ENCODE measurements around the gene SPEF2. TPM values are rescaled to one million over a fixed set of nuclear protein-coding genes. Genes with fewer than 3 reads are reported as not detected.

Gene SPEF2
- total and polyA plus RNA-seq, 2 donors (not counting 1 experiment from before 2014, with no cell fraction given), result 0.31 to 0.59 TPM

- no peak overlapping the region for H3K4me3 Mint-ChIP-seq
- no peak overlapping the region for H2AFZ ChIP-seq (ENCODE audit: insufficient read depth, low read depth, low read length, poor library complexity, severe bottlenecking)
- ATAC-seq (ENCODE audit: low read depth) (no peak), DNase-seq (no peak)
- no peaks in the 10 kb centered on the region for H3K4me1 Mint-ChIP-seq
- no peak overlapping the region for H3K9ac ChIP-seq (ENCODE audit: low read length)
- intact Hi-C loops (cut with micrococcal nuclease), result no loop called here
- ChIA-PET POLR2A (no interaction called here), CTCF (no interaction called here)
- no peak overlapping the region for H3K27ac ChIP-seq (ENCODE audit: low read length in 2 of 2)
- H4K20me1 ChIP-seq (ENCODE audit: control insufficient read depth, insufficient read depth, low read length, poor library complexity, severe bottlenecking), result no peaks in the 10 kb centered on the region
- no peaks in the 10 kb centered on the region for H3K79me2 ChIP-seq (ENCODE audit: control insufficient read depth, insufficient read depth, low read length)
- 96% methylated on average over 3 of the region's 6 CpGs for WGBS (ENCODE audit: insufficient coverage)
- no peaks in the 10 kb centered on the region for H3K36me3 ChIP-seq (replicated peaks in 1 of 2; ENCODE audit: control extremely low read depth in 1 of 2, control insufficient read depth in 1 of 2, extremely low read depth in 1 of 2, insufficient read depth in 2 of 2, low read length in 1 of 2)
- no peaks in the 10 kb centered on the region for H3K27me3 ChIP-seq (replicated peaks in 1 of 4; ENCODE audit: control extremely low read depth in 1 of 4, control insufficient read depth in 3 of 4, insufficient read depth in 4 of 4, low read length in 3 of 4)
- no peaks in the 10 kb centered on the region for H3K27me3 Mint-ChIP-seq
- no peaks in the 10 kb centered on the region for H3K4me1 ChIP-seq (ENCODE audit: control insufficient read depth in 2 of 2, insufficient read depth in 2 of 2, low read length in 2 of 2)
- TF ChIP-seq EZH2 (IDR thresholded peaks at IDR 0.05; ENCODE audit: borderline replicate concordance, insufficient read depth, low read depth, low read length, poor library complexity, severe bottlenecking) (no peak), CTCF (IDR thresholded peaks at IDR 0.05) (no peak)
- H3K4me3 ChIP-seq (ENCODE audit: control extremely low read depth in 1 of 5, extremely low read depth in 1 of 5, insufficient read depth in 1 of 5, low read depth in 2 of 5, low read length in 4 of 5), result no peak overlapping the region
- no peak overlapping the region for H3K4me2 ChIP-seq (replicated peaks; ENCODE audit: low read depth, low read length, poor library complexity, severe bottlenecking)
- H3K9me3 ChIP-seq (ENCODE audit: control extremely low read depth in 1 of 3, control insufficient read depth in 2 of 3, insufficient read depth in 1 of 3, low read length in 2 of 3), result no peaks in the 10 kb centered on the region
- no peak overlapping the region for H3K27ac Mint-ChIP-seq
- no peaks in the 10 kb centered on the region for H3K9me3 Mint-ChIP-seq (ENCODE audit: insufficient read depth)
Observed at GRCh38 chr5:35771300-35771699, 153.6 kb downstream of the SPEF2 start.

GRCh38 chr5:35771839-35772238 lies 154.2 kb downstream of the SPEF2 start:
- ChIA-PET POLR2A (no interaction called here), CTCF (no interaction called here)
- DNase-seq (no peak), ATAC-seq (ENCODE audit: low read depth) (no peak)
- intact Hi-C loops (cut with micrococcal nuclease), result no loop called here
- Histone ChIP-seq H3K4me2 (replicated peaks; ENCODE audit: low read depth, low read length, poor library complexity, severe bottlenecking) (no peak overlapping the region), H3K27me3 (replicated peaks in 1 of 4; ENCODE audit: control extremely low read depth in 1 of 4, control insufficient read depth in 3 of 4, insufficient read depth in 4 of 4, low read length in 3 of 4) (no peaks in the 10 kb centered on the region), H4K20me1 (ENCODE audit: control insufficient read depth, insufficient read depth, low read length, poor library complexity, severe bottlenecking) (no peaks in the 10 kb centered on the region), H3K36me3 (replicated peaks in 1 of 2; ENCODE audit: control extremely low read depth in 1 of 2, control insufficient read depth in 1 of 2, extremely low read depth in 1 of 2, insufficient read depth in 2 of 2, low read length in 1 of 2) (no peaks in the 10 kb centered on the region), H3K9me3 (ENCODE audit: control extremely low read depth in 1 of 3, control insufficient read depth in 2 of 3, insufficient read depth in 1 of 3, low read length in 2 of 3) (no peaks in the 10 kb centered on the region), H3K4me3 (ENCODE audit: control extremely low read depth in 1 of 5, extremely low read depth in 1 of 5, insufficient read depth in 1 of 5, low read depth in 2 of 5, low read length in 4 of 5) (no peak overlapping the region), H2AFZ (ENCODE audit: insufficient read depth, low read depth, low read length, poor library complexity, severe bottlenecking) (no peak overlapping the region), H3K4me1 (ENCODE audit: control insufficient read depth in 2 of 2, insufficient read depth in 2 of 2, low read length in 2 of 2) (no peaks in the 10 kb centered on the region), H3K79me2 (ENCODE audit: control insufficient read depth, insufficient read depth, low read length) (no peaks in the 10 kb centered on the region), H3K9ac (ENCODE audit: low read length) (no peak overlapping the region), H3K27ac (ENCODE audit: low read length in 2 of 2) (no peak overlapping the region)
- Mint-ChIP-seq H3K9me3 (ENCODE audit: insufficient read depth) (no peaks in the 10 kb centered on the region), H3K27ac (no peak overlapping the region), H3K4me3 (no peak overlapping the region), H3K4me1 (no peaks in the 10 kb centered on the region), H3K27me3 (no peaks in the 10 kb centered on the region)
- TF ChIP-seq EZH2 (IDR thresholded peaks at IDR 0.05; ENCODE audit: borderline replicate concordance, insufficient read depth, low read depth, low read length, poor library complexity, severe bottlenecking) (no peak), CTCF (IDR thresholded peaks at IDR 0.05) (no peak)
- WGBS (ENCODE audit: insufficient coverage), result no CpG with 5 or more reads among the region's 2 CpGs
